HG02759 (cell line): ENCODE measurements around the gene XYLT1.

Source experiments
- ATAC-seq: cut with Tn5 transposase; IDR thresholded peaks from one replicate; pipeline ENCODE4 v1.9.1; 2021; ENCODE audit warnings: mild to moderate bottlenecking, moderate library complexity; ENCODE audit not compliant: unreplicated experiment

Gene XYLT1

GRCh38 chr16:17213025-17213424 lies 257.7 kb downstream of the XYLT1 start:
- ATAC-seq: no peak

DNA sequence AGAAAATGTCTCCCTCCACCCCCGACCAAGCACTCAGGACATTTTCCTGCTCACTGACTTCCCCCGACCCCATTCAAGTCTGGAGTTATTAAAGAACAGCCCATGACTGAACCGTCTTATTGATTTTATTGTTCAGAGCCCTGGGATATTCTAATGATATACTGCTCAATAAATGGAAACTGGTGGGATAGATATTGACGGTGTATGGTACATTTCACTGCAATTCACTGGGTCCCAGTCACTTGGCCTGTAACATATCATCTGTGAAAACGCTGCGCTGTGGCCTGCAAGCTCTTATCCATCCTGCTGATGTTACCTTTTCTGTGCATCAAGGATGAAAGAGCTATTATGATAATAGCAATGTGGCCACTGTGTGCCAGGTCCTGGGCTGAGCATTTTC lies 258.2 kb downstream of the XYLT1 start:
- ATAC-seq: no peak

- no peak for ATAC-seq
Measured at GRCh38 chr16:17211797-17212196, 259.0 kb downstream of the XYLT1 start.

- no peak for ATAC-seq
Measured at GRCh38 chr16:17206712-17207111, 264.0 kb downstream of the XYLT1 start.

- ATAC-seq: no peak
Measured at GRCh38 chr16:17205279-17206211, 265.2 kb downstream of the XYLT1 start.

- no peak for ATAC-seq
Measured at GRCh38 chr16:17204644-17205043, 266.1 kb downstream of the XYLT1 start.

GRCh38 chr16:17204206-17204605 lies 266.6 kb downstream of the XYLT1 start:
- no peak for ATAC-seq

DNA sequence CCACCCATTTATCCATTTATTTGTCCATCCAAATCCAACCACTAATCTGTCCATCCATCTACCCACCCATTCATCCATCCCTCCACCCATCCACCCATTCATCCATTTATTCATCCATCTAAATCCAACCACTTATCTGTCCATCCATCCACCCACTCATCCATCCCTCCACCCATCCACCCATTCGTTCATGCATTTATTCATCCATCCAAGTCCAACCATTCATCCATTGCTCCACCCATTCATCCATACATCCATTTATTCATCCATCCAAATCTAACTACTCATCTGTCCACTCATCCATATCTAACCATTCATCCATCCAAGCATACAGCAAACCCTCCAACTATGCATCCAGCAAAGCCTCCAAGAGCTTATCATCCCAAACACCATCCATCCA lies 267.3 kb downstream of the XYLT1 start:
- ATAC-seq: no peak

- no peak for ATAC-seq
Measured at GRCh38 chr16:17199135-17199534, 271.6 kb downstream of the XYLT1 start.

- no peak for ATAC-seq
Measured at GRCh38 chr16:17196526-17196925, 274.2 kb downstream of the XYLT1 start.

DNA sequence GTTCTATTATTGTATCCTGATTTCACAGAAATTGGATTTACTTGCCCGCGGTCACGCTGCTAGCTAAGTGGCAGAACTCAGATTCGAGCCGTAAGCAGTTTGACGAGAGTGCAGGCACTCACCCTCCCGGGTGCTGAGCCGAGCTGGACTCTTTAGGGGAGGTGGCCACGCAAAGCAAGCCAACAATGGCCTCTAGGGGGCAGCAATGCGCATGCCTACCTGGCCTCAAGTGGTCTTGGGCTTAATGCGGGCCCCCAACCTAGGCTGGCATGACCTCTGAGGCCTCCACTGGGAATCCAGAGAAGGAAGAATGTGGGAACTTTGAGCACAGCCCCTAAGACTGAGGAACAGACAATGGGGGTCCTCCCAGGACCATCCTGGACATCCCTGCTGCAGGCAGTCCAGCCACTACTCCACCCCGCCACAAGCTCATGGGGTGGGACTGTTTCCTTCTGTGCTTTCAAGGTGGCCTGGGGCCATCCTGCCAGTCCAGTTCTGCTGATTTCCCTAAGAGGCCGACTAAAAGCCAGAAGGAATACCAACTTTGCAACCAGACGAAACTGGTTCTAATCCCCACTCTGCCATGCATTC lies 276.5 kb downstream of the XYLT1 start:
- ATAC-seq: no peak

DNA sequence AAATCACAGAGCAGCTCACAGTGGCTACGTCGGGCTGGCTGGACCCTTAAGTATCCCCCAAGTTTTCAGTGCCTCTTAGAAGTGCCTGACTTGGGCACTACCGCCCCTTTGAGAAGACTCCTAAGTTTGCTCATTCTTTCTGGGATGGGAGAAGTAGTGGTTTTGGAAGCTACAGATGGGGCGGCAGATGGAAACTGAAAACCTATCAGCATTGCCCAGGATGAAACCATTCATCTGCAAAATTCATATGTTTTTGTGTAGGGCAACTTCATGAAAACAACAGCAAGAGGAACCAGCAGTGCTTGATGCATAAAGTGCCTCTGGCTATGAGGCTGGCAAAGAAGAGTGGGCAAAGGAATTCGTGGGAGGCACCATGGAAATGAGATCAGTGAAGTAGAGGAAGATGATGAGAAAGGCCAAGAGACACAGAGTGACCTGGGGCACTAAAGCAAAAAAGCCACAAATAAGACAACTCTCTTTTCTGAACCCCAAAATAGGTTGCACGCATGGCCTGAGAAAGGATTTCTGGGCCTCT lies 277.1 kb downstream of the XYLT1 start:
- ATAC-seq: no peak

DNA sequence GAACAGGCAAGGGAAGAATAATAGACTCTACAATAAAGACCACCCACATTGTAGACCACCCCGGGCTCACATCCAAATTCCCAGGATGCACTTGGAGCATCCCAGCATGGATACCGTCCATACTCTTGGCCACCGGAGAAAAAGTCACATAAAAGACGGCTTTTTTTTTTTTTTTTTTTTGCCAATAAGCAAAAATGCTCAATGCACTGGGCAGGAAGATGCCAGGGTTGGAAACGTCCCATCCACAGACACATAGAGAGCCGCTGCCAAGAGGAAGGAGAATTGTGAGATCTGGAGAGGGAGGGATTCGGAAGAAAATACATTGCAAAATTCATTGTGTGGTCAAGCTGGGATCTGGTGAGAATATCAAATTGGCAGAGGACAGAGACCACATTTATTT lies 286.7 kb downstream of the XYLT1 start:
- ATAC-seq: no peak

- no peak for ATAC-seq
Measured at GRCh38 chr16:17177959-17178905, 292.5 kb downstream of the XYLT1 start.

DNA sequence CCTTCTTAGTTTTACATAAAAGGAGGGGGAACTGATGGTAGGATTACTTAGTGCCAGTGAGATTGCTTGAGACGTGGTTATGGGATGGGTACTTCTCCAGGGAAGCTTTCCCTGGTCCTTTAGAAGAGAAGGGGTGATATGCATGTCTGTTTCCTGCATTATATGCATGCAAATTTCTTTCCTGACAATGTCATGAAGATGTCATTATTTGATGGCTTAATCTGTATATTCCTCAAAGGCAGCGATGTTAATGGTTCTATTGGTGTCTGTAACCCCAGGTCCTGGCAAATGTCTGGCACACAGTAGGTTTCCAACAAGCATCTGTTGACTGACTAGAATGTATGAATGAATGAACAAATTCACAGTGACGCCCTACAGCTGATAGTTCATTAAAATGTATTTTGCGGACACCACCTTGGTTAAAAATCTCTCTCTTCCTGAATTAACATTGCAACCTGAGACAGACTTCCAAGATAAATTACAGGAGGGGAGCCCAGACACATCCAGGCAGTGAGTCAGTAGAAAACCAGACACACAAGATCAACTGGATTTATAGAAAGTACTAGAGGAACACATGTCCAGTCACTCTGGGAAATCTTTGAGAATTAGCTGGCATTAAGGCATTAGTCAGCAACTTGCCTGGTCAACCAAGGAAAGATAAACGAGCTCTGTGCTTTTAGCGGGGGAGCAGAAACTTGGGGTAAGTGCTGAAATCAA lies 293.4 kb downstream of the XYLT1 start:
- ATAC-seq: no peak

GRCh38 chr16:17176199-17176598 lies 294.6 kb downstream of the XYLT1 start:
- ATAC-seq: no peak

GRCh38 chr16:17173281-17173680 lies 297.5 kb downstream of the XYLT1 start:
- ATAC-seq: no peak

DNA sequence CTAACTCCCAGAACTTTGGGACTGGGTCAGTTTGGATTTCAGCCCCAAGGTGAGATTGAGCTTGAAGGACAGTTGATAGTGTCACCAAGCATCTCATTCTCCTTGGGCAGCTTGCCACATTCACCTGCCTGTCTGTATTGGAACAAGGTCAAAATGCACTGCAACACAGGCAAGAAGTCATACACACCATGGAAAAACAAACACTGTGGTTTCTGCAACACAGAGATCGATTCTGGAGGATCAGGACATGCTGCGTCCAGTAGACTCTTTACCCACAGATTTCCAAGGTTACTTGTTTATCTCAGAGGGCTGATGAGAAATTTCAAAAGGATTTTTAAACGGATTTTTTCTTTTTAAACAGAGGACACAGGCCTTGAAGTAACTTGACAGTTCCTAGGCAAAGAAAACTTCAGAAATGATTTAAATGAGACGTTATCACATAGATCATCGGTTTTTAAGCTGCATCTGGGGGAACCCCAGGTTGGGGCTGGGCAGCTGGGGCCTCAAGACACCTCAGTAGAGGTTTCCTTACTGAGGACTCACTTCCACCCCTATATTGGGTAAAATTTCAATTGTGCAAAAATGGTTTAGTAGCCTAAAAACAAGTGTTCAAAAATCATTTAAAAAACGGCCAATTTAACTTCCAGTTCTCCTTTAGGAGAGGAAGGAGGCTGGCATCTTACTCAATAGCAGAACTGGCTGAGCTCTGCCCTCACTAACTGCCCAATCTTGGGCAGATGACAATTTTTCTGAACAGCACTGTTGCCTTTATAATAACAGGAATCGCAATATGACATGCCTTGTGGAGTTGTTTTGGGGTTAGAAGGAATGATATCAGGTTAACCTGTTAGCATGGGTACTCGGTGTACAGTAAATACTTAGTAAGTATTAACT lies 299.3 kb downstream of the XYLT1 start:
- ATAC-seq: no peak

DNA sequence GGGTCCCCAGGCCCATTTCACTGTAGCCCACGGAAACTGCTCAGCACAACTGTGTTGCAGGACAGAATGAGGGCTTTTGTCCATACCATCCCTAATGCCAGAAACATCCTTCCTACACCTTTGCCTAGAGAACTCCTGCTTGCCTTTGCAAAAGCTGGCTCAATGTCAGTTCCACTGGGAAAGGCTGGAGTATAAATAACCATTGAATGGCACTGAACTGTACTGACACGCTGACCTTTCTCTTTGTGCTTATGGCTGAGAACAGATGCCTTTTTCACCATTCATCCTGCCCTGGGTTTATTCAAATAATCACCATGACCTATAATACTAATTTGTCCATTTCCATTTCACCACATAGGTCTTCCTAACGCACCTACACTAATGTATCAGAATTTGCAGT lies 300.3 kb downstream of the XYLT1 start:
- no peak for ATAC-seq
